WI38 (cell line): Measurements from ENCODE around the gene AIFM3.

Experiments used
- H3K4me3 ChIP-seq: 2 replicates; pipeline ENCODE4 v1.5.1; 2011; ENCODE audit warnings: low read depth, mild to moderate bottlenecking, control low read depth, low read length
- TF ChIP-seq, protein P1 (sequence below): IDR thresholded peaks from 2 replicates; pipeline ENCODE4 v1.5.1; 2012; ENCODE audit warnings: low read depth, mild to moderate bottlenecking, control low read depth, low read length

AIFM3 gene

DNA sequence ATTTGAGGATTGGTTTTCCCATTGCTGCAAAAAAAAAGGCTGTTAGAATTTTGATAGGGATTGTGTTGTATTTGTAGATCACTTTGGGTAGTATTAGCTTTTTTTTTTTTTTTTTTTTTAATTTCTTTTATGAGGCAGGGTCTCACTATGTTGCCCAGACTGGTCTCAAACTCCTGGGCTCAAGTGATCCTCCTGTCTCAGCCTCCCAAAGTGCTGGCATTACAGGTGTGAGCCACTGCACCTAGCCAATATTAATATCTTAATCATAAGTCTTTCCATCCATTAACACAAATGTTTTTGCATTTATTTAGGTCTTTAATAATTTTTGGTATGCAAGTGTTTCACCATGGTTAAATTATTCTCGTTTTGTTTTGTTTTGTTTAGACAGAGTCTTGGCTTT, 23.0 kb upstream of the AIFM3 start:
- H3K4me3 ChIP-seq: no peak overlapping the region
- TF ChIP-seq, protein P1, sequence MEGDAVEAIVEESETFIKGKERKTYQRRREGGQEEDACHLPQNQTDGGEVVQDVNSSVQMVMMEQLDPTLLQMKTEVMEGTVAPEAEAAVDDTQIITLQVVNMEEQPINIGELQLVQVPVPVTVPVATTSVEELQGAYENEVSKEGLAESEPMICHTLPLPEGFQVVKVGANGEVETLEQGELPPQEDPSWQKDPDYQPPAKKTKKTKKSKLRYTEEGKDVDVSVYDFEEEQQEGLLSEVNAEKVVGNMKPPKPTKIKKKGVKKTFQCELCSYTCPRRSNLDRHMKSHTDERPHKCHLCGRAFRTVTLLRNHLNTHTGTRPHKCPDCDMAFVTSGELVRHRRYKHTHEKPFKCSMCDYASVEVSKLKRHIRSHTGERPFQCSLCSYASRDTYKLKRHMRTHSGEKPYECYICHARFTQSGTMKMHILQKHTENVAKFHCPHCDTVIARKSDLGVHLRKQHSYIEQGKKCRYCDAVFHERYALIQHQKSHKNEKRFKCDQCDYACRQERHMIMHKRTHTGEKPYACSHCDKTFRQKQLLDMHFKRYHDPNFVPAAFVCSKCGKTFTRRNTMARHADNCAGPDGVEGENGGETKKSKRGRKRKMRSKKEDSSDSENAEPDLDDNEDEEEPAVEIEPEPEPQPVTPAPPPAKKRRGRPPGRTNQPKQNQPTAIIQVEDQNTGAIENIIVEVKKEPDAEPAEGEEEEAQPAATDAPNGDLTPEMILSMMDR: no peak

DNA sequence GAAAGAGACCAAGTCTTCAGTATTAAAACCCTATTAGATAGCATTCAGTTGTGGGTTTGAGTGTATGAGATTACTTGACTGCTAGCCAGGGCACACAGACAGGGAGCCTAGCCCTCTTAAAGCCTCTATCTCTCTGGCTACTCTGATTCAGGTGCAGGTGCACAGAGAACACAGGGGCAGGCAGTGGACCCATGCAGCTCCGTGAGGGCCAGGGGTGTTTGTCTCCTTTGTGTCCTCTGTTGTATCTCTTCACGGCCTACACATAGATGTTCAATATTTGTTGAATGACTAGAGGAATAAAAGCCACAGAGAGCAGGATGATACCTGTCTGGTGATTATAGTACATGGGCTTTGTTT, 21.5 kb upstream of the AIFM3 start:
- H3K4me3 ChIP-seq: no peak overlapping the region
- TF ChIP-seq, protein P1: no peak

DNA sequence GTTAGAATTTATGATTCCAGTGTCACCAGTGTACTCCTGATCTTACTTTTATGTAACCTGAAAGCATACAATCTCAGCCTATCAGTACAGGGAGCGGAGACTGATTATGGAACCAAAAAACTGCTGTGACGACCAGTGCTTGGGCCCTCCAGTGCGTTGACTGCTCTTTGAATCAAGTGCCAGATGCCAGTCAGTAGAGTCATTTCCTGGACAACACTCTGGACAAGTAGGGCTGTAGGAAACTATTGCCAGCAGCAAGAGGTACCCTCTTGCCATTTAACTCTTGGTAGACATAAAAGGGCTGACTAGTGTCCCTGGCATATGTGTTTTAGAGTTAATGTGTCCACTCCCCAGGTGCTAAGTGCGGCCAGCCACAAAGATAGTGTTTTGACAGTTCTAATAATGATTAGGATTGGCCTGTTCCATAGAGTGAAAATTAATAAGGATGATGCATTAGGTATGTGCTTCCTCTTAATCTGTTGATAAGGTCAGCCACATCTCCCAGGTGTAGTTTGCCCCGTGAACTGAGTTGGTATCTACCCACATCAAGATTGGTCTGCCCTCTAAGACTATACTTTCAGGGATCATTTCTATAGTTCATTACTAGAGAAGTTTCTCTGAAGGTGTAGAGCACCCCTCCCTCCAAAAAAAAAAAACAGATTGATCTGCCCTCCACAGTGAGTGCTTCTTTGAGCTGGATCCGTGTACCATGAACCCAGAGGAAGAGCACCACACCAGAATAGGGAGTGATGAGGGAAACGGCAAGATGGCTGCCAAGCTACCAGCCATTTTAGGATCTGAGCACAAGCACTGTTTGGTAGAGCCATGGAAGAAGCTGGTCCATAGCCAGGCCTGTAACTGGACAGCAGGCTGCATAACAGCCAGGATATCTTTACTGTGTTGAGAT, 20.7 kb upstream of the AIFM3 start:
- H3K4me3 ChIP-seq: no peak overlapping the region
- TF ChIP-seq, protein P1: no peak

DNA sequence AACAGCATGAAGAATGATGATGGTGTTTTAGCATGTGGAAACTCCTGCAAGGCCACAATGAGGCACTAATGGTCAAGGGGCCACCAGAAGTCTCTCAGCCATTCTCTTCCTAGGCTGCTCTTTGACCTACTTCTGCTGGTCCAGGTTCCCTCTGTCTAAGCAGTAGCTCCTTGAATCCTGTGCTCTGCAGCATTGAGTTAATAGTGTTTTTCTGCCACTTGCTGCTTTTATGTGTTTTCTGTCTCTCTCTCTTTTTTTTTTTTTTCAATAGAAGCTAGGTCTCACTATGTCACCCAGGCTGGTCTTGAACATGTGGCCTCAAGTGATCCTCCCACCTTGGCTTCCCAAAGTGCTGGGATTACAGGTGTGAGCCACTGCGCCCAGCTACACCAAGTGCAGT, 20.1 kb upstream of the AIFM3 start:
- H3K4me3 ChIP-seq: no peak overlapping the region
- TF ChIP-seq, protein P1: no peak

DNA sequence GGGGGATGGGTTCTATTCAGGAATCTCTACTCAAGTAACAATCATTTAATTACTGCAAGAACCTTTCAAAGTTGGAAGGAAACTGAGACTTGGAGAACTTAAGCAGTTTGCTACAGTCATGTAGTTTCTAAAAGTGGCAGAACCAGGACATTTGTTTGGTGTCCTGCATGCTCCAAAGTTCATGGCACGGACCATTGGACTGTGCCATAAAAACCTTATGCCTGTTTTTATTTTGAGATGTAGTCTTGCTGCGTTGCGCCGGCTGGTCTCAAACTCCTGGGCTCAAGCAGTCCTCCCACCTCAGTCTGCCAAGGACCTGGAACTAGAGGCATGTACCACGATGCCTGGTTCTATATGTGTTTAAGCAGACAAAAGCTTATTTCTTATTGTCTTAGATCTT, 18.6 kb upstream of the AIFM3 start:
- TF ChIP-seq, protein P1: no peak
- no peak overlapping the region for H3K4me3 ChIP-seq

DNA sequence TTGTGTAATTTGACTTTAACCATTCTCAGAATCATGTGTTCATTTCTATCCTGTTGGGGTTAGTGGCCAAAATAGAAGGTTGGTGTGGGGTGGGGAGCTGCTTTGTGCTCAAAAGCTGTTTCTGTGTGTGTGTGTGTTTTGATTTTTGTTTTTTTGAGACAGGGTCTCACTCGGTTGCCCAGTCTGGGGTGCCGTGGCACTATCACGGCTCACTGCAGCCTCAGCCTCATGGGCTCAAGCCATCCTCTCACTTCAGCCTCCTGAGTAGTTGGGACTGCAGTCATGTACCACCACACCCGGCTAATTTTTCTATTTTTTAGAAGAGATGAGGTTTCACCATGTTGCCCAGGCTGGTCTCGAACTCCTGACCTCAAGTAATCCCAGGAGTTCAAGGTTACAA, 18.1 kb upstream of the AIFM3 start:
- TF ChIP-seq, protein P1: no peak
- no peak overlapping the region for H3K4me3 ChIP-seq

DNA sequence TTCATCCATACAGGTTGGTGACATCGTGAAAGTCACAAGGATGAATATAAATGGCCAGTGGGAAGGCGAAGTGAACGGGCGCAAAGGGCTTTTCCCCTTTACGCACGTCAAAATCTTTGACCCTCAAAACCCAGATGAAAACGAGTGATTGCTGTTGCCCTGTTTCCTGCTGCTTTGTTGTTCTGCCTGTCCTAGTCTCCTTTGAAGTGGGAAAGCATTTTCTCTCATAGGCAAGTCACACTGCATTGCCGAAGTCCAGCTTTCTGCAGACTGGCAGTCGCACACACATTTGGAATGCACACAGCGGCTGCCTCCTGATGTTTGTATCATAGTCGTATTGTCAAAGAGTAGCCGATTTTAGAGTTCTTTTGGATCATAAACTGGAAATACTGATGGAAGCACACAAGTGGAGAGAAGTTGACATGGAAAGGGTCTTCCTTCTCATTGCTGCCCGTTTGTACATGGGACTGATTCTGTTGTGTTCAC, 17.3 kb upstream of the AIFM3 start:
- TF ChIP-seq, protein P1: no peak
- no peak overlapping the region for H3K4me3 ChIP-seq
